NB4 (cell line): Measurements from ENCODE around the gene EPS8L2.
A peak's percentile ranks its signal among the peaks of the same experiment; 100 is the strongest.

Experiments
- DNase-seq: peaks from one replicate; pipeline ENCODE4 v3.0.0; 2010; ENCODE audit warnings: low read depth
- H3K4me3 ChIP-seq: one replicate; pipeline ENCODE4 v1.5.1; 2011; ENCODE audit warnings: mild to moderate bottlenecking, low read depth, low read length, moderate library complexity
- MYC ChIP-seq: IDR thresholded peaks from 2 replicates; pipeline ENCODE4 v1.6.1; 2011; ENCODE audit warnings: low read depth, low read length
- POLR2A ChIP-seq: IDR thresholded peaks from 2 replicates; pipeline ENCODE4 v1.6.1; 2011; ENCODE audit warnings: mild to moderate bottlenecking; ENCODE audit not compliant: insufficient read length; ENCODE audit errors: extremely low read depth
- TF ChIP-seq, protein P1 (sequence below): IDR thresholded peaks from 2 replicates; pipeline ENCODE4 v1.6.1; 2011; ENCODE audit warnings: low read depth, low read length
- TF ChIP-seq, protein P2 (sequence below): IDR thresholded peaks from one replicate; pipeline ENCODE4 v1.5.1; 2012; ENCODE audit warnings: low read depth, low read length

The EPS8L2 gene

DNA sequence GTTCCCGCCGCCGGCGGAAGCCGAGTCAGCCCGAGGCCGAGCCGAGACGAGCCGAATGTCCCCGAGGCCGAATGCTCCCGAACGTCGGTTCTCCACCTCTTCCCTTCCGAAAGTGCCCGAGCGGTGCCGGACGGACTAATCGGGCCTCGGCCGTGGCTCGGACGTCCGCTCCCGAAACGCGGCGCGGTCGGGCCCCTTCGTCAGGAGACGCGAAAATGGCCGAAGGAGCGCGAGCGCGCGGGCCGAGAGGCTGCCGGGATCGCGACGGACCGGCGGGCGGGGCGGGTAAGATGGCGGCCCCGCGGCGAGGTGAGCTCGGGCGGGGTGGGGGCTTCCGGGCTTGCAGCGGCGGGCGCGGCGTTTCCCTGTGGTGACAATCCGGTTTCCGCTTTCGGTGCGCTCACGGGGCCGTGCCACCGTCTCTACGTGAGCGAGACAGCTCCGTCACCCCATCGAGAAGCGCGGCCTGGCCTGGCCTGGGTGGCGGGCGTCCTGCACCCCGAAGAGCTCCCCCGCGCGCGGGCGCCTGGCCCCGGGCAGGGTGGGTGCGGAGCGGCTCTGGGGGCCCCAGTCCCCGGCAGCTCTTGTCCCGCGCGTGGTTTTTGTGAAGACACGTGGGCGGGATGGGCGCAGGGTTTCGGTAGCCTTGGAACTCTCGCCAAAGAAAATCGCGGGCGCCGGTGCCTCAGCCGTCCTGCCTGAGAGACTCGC is 10.3 kb upstream of the EPS8L2 start, which contains the start of gene TMEM80:
Gene TMEM80 (plus strand): TSS at position 279 of the 711 bp plus-strand sequence. CDS start 12 bp downstream, at position 291.
- peak within 1 kb of the TSS; percentile 88 for H3K4me3 ChIP-seq
- TF ChIP-seq, protein P1, sequence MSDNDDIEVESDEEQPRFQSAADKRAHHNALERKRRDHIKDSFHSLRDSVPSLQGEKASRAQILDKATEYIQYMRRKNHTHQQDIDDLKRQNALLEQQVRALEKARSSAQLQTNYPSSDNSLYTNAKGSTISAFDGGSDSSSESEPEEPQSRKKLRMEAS: peak; percentile 80
- TF ChIP-seq POLR2A: peak; percentile 64
- TF ChIP-seq, protein P2, sequence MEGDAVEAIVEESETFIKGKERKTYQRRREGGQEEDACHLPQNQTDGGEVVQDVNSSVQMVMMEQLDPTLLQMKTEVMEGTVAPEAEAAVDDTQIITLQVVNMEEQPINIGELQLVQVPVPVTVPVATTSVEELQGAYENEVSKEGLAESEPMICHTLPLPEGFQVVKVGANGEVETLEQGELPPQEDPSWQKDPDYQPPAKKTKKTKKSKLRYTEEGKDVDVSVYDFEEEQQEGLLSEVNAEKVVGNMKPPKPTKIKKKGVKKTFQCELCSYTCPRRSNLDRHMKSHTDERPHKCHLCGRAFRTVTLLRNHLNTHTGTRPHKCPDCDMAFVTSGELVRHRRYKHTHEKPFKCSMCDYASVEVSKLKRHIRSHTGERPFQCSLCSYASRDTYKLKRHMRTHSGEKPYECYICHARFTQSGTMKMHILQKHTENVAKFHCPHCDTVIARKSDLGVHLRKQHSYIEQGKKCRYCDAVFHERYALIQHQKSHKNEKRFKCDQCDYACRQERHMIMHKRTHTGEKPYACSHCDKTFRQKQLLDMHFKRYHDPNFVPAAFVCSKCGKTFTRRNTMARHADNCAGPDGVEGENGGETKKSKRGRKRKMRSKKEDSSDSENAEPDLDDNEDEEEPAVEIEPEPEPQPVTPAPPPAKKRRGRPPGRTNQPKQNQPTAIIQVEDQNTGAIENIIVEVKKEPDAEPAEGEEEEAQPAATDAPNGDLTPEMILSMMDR: no peak
- TF ChIP-seq MYC: peak; percentile 23; the same call in 1 of the 2 replicates
- DNase-seq: peak; percentile 98

DNA sequence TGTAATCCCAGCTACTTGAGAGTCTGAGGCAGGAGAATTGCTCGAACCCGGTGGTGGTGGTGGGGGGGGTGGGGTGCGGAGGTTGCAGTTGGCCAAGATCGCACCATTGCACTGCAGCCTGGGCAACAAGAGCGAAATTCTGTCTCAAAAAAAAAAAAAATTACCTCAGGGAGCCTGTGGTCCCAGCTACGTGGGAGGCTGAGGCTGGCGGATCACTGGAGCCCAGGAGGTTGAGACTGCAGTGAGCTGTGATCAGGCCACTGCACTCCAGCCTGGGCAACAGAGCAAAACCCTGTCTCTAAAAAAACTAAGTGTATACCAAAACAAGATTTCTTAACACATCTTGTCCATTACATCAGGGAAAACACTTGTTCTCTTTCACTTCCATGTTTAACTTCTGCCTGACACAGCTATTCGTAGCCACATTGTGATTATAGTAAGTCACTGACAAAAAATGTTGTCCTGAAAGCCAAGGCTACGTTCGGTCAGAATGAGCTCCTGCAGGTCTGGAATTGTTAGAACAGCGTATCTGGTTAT is 9.0 kb upstream of the EPS8L2 start:
- peak; percentile 35 for DNase-seq
- no peak for TF ChIP-seq POLR2A
- TF ChIP-seq, protein P2: no peak
- TF ChIP-seq MYC: no peak
- TF ChIP-seq, protein P1: no peak
- peak overlapping the region; percentile 88 for H3K4me3 ChIP-seq

DNA sequence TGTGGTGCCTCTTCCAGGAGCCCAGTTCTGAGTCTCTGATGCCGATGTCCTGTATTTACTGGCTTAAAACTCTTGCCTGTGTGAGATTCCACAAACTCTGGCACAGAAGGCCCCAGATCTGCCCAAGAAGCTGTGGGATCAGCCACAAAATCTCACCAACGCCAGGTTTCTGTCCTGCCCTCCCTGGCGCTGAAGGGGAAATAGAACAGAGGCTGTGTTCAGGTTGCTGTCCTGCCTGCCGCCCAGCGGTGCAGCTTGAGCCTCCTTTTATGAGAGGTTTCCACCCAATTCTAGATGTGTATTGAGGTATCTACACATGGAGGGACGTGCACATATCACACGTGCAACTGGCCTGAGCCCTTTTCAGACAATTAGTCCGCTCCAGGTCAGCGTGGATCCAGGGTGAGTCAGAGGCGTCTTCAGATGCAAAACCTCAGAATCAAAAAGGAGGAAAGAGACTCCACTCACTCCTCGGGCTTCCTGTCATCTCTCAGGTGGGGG is 8.2 kb upstream of the EPS8L2 start:
- TF ChIP-seq POLR2A: no peak
- TF ChIP-seq, protein P2: no peak
- TF ChIP-seq MYC: no peak
- TF ChIP-seq, protein P1: no peak
- no peak overlapping the region for H3K4me3 ChIP-seq
- no peak for DNase-seq

DNA sequence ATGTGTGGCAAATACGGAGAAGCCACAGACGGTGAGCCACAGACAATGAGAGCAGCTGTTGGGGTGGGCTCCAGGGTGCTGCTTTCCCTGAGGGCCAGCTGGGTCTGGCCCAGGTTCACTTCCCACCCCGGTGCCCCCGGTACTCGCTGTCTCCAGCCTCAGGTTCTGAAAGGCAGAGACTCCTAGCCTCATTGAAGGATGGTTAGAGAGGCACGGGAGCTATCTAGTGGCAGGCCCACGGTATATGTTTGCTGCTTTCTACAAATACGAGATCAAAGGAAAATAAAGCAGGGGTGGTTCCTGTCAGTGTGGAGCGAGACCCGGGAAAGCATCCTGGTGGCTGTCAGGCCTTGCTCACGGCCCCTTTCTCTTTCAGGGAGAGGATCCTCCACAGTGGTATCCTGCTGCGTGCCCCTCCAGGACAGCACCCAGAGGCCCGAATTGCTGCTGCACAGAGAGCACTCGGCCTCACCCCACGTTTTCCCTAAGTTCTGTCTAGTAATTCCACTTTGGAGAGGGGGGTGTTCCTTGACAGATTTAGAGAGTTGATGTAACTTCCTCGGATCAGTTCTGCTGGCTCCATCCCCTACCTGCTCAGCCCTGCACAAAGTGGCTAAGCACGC is 7.4 kb upstream of the EPS8L2 start:
- TF ChIP-seq POLR2A (no peak), MYC (no peak)
- TF ChIP-seq, protein P2: no peak
- TF ChIP-seq, protein P1: no peak

DNA sequence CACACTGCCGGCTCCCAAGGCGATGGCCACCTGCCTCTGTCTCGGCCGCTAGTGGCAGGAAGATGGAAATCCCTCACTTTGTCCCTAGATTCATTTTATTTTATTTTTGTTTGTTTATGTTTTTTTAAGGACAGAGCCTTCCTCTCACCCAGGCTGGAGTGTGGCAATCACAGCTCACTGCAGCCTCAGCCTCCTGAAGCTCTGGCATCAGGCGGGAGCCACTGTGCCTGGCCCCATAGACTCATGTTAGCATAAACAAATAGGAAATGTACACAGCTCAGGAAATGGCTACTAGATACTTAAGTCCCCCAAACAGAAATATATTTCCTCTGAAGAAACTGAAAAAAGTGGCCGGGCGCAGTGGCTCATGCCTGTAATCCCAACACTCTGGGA is 6.9 kb upstream of the EPS8L2 start:
- DNase-seq: no peak
- TF ChIP-seq, protein P2: no peak
- TF ChIP-seq MYC: no peak
- TF ChIP-seq, protein P1: no peak
- no peak overlapping the region for H3K4me3 ChIP-seq

More for the DNA sequence above, 7.4 kb upstream of the EPS8L2 start:
- DNase-seq: no peak
- no peak overlapping the region for H3K4me3 ChIP-seq
